Stimulated activated CD4-positive, alpha-beta T cell treated with anti-CD3 and anti-CD28 coated beads, Interleukin-1b, Interleukin-23, amount 100 ng/mL, for 24 hours (primary cell): Measurements from ENCODE around the gene PCNX2.
"Not testable (repeated sequence)": the region's sequence is repeated elsewhere in the genome, so short reads cannot be mapped to it uniquely, and the experiment has no call there.

ENCODE experiments used
- DNase-seq, 4 experiments: peaks; one replicate each; pipeline ENCODE4 v3.0.0-alpha.2; 2020; ENCODE audit warnings: low read depth in 4 of 4, low spot score in 1 of 4

Gene PCNX2

GRCh38 chr1:233170741-233171140, 124.8 kb downstream of the PCNX2 start:
- DNase-seq = no peak

GRCh38 chr1:233168384-233168783, 127.1 kb downstream of the PCNX2 start:
- no peak for DNase-seq

GRCh38 chr1:233166896-233167295, 128.6 kb downstream of the PCNX2 start:
- no peak for DNase-seq

- DNase-seq = no peak
Measured at GRCh38 chr1:233163696-233164095, 131.8 kb downstream of the PCNX2 start.

- DNase-seq = no peak
Measured at GRCh38 chr1:233158322-233158721, 137.2 kb downstream of the PCNX2 start.

- DNase-seq = no peak
Measured at GRCh38 chr1:233157245-233157644, 138.3 kb downstream of the PCNX2 start.

GRCh38 chr1:233151861-233152260, 143.7 kb downstream of the PCNX2 start:
- DNase-seq = no peak

- DNase-seq = no peak
Measured at GRCh38 chr1:233144434-233144833, 151.1 kb downstream of the PCNX2 start.

- DNase-seq = no peak
Measured at GRCh38 chr1:233143241-233143640, 152.3 kb downstream of the PCNX2 start.

- no peak for DNase-seq
Measured at GRCh38 chr1:233140974-233141373, 154.6 kb downstream of the PCNX2 start.

- no peak for DNase-seq
Measured at GRCh38 chr1:233140499-233140898, 155.0 kb downstream of the PCNX2 start.

GRCh38 chr1:233138788-233139585, 156.5 kb downstream of the PCNX2 start:
- DNase-seq = no peak

GRCh38 chr1:233135833-233136232, 159.7 kb downstream of the PCNX2 start:
- no peak for DNase-seq

GRCh38 chr1:233132445-233132844, 163.1 kb downstream of the PCNX2 start:
- no peak for DNase-seq

GRCh38 chr1:233129031-233129430, 166.5 kb downstream of the PCNX2 start:
- DNase-seq = not testable (repeated sequence)

- DNase-seq = no peak
Measured at GRCh38 chr1:233127157-233127556, 168.4 kb downstream of the PCNX2 start.

GRCh38 chr1:233122779-233123178, 172.7 kb downstream of the PCNX2 start:
- DNase-seq = no peak

- DNase-seq = no peak
Measured at GRCh38 chr1:233121947-233122559, 173.5 kb downstream of the PCNX2 start.

GRCh38 chr1:233114860-233115259, 180.7 kb downstream of the PCNX2 start:
- DNase-seq = no peak

- DNase-seq = no peak
Measured at GRCh38 chr1:233114159-233114558, 181.4 kb downstream of the PCNX2 start.

- no peak for DNase-seq
Measured at GRCh38 chr1:233113009-233113879, 182.3 kb downstream of the PCNX2 start.
